Upper lobe of left lung (tissue), 4 donors: Measurements from ENCODE around the gene CHST9.
"Not testable (repeated sequence)": the region's sequence is repeated elsewhere in the genome, so short reads cannot be mapped to it uniquely, and the experiment has no call there.

Experiments
- CTCF ChIP-seq, 6 experiments: fragments of 450-650 bp in 4 of 6; fragments of 200-600 bp in 2 of 6; sonication (generic) in 2 of 6; IDR thresholded peaks; one replicate each; pipeline ENCODE4 v1.5.1; 2016 to 2019; ENCODE audit warnings: antibody characterized with exemption in 6 of 6
- EP300 ChIP-seq, 4 donors: sonication (generic); formaldehyde crosslinking; IDR thresholded peaks; one replicate each; pipeline ENCODE4 v1.5.1; 2017; ENCODE audit warnings: antibody characterized with exemption in 4 of 4, control low read depth in 2 of 4
- POLR2A ChIP-seq, 4 donors: fragments of 450-650 bp; IDR thresholded peaks; one replicate each; pipeline ENCODE4 v1.5.1; 2016 to 2017; ENCODE audit warnings: antibody characterized with exemption in 4 of 4, mild to moderate bottlenecking in 2 of 4
- POLR2AphosphoS5 ChIP-seq, 2 donors: sonication (generic); formaldehyde crosslinking; IDR thresholded peaks; one replicate each; pipeline ENCODE4 v1.5.1; 2017; ENCODE audit warnings: antibody characterized with exemption in 2 of 2

GRCh38 chr18:27149240-27149639, 35.9 kb downstream of the CHST9 start:
- not testable (repeated sequence) for TF ChIP-seq CTCF, POLR2AphosphoS5, POLR2A, EP300 (IDR thresholded peaks at IDR 0.05)
